Esophagus muscularis mucosa (tissue), 4 donors: ENCODE data around the gene CBFA2T3. TPM values are rescaled to one million over a fixed set of nuclear protein-coding genes. Genes with fewer than 3 reads are reported as not detected.

Experiments
- DNase-seq: peaks from one replicate; pipeline ENCODE4 v3.0.0-alpha.2; 2017; ENCODE audit errors: extremely low spot score
- H3K27ac ChIP-seq, 4 donors: fragments of 200-600 bp; sonication (generic); replicated peaks in 1 of 4; 1 replicate in 3 of 4; 2 replicates in 1 of 4; pipeline ENCODE4 v1.5.1; 2016 to 2019; ENCODE audit warnings: mild to moderate bottlenecking in 1 of 4
- H3K27me3 ChIP-seq, 4 donors: fragments of 200-600 bp; sonication (generic); one replicate each; pipeline versions ENCODE4 v1.5.1 to v1.6.0; 2016 to 2019
- H3K36me3 ChIP-seq, 4 donors: fragments of 200-600 bp; sonication (generic); one replicate each; pipeline ENCODE4 v1.5.1; 2016 to 2019
- H3K4me1 ChIP-seq, 4 donors: fragments of 200-600 bp; sonication (generic); one replicate each; pipeline ENCODE4 v1.5.1; 2016 to 2019
- H3K4me3 ChIP-seq, 4 donors: fragments of 200-600 bp; sonication (generic); 1 replicate in 2 of 4; 2 replicates in 2 of 4; pipeline ENCODE4 v1.5.1; 2016 to 2019; ENCODE audit warnings: mild to moderate bottlenecking in 4 of 4, moderate library complexity in 1 of 4
- H3K9me3 ChIP-seq, 4 donors: fragments of 200-600 bp; sonication (generic); 1 replicate in 3 of 4; 2 replicates in 1 of 4; pipeline ENCODE4 v1.5.1; 2016 to 2019
- EP300 ChIP-seq: sonication (generic); formaldehyde crosslinking; IDR thresholded peaks from one replicate; pipeline ENCODE4 v1.6.1; 2017; ENCODE audit warnings: antibody characterized with exemption
- POLR2A ChIP-seq: fragments of 450-650 bp; IDR thresholded peaks from one replicate; pipeline ENCODE4 v1.6.1; 2017; ENCODE audit warnings: antibody characterized with exemption, moderate library complexity, mild to moderate bottlenecking, low read depth
- POLR2AphosphoS5 ChIP-seq, 2 donors: sonication (generic); formaldehyde crosslinking; IDR thresholded peaks; one replicate each; pipeline ENCODE4 v1.6.1; 2017; ENCODE audit warnings: antibody characterized with exemption in 2 of 2
- WGBS: methylation state at CpG from one replicate; pipeline ENCODE4 v1.1.5; 2018; 5-methylcytosine and 5-hydroxymethylcytosine counted together
- intact Hi-C: fragments of 100-400 bp; cut with DNase I; formaldehyde crosslinking; loops from one replicate; pipeline ENCODE4 v1.15.1; 2023
- total RNA-seq, 4 donors: library from RNA; depleted of rRNA; stranded (reverse); fragments of >200 nt; gene quantifications; one replicate each; pipeline versions ENCODE4 v1.1.0 to v1.2.1, GENCODE V29; 2016
- TF ChIP-seq, protein P1 (sequence below), 3 experiments: fragments of 200-600 bp in 2 of 3; fragments of 450-650 bp in 1 of 3; sonication (generic) in 2 of 3; IDR thresholded peaks; one replicate each; pipeline ENCODE4 v1.5.1; 2017 to 2019; ENCODE audit warnings: antibody characterized with exemption in 3 of 3, mild to moderate bottlenecking in 2 of 3, moderate library complexity in 1 of 3

The CBFA2T3 gene
- total RNA-seq, 4 donors from 2014 or later, result 2.0 to 10.4 (median 3.5) TPM

DNA sequence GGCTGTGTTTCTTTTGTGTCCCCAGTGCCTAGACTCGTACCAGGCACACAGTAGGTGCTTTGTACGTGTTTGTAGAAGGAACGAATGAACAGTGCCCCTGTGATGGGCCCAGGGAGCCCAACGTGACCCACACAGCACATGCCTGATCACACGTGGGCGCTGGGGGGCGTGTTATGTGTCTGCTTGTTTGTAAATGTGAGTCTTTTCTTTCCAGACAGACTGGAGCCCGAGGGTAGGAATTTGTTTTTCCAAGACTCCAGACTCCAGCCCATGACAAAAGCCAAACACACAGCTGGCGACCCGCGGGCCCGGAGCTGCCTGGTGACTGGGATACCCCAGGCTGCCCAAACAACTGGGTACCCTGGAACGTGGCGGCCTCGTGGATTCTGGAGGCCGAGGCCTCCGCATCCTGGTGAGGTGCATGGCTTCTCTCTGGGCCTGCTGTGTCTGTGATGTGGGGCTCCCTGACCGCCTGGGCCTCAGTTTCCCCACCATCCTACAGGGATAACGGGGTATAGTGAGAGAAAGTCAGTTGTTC, 14.9 kb upstream of the CBFA2T3 start:
- H3K36me3 ChIP-seq, result no peaks in the 10 kb centered on the region
- 74% methylated on average over 17 of the region's 19 CpGs for WGBS
- peaks cover 0 to 87% (median 5%) of the 10 kb centered on the region in 4 donors for H3K27me3 ChIP-seq
- H3K27ac ChIP-seq, result no peak overlapping the region
- intact Hi-C loops, result no loop called here
- no peak for DNase-seq
- H3K9me3 ChIP-seq, result peaks cover 0 to 1% (median under 1%) of the 10 kb centered on the region in 4 donors
- TF ChIP-seq, protein P1, sequence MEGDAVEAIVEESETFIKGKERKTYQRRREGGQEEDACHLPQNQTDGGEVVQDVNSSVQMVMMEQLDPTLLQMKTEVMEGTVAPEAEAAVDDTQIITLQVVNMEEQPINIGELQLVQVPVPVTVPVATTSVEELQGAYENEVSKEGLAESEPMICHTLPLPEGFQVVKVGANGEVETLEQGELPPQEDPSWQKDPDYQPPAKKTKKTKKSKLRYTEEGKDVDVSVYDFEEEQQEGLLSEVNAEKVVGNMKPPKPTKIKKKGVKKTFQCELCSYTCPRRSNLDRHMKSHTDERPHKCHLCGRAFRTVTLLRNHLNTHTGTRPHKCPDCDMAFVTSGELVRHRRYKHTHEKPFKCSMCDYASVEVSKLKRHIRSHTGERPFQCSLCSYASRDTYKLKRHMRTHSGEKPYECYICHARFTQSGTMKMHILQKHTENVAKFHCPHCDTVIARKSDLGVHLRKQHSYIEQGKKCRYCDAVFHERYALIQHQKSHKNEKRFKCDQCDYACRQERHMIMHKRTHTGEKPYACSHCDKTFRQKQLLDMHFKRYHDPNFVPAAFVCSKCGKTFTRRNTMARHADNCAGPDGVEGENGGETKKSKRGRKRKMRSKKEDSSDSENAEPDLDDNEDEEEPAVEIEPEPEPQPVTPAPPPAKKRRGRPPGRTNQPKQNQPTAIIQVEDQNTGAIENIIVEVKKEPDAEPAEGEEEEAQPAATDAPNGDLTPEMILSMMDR (IDR thresholded peaks at IDR 0.05), result no peak
- TF ChIP-seq POLR2AphosphoS5 (IDR thresholded peaks at IDR 0.05), result no peak
- no peak overlapping the region for H3K4me3 ChIP-seq
- peaks cover 0 to 8% (median 3%) of the 10 kb centered on the region in 4 donors for H3K4me1 ChIP-seq

GRCh38 chr16:88989852-88990547, 13.0 kb upstream of the CBFA2T3 start:
- H3K9me3 ChIP-seq, result no peaks in the 10 kb centered on the region
- H3K27ac ChIP-seq, result no peak overlapping the region
- TF ChIP-seq POLR2A, result no peak
- no peak for TF ChIP-seq EP300
- TF ChIP-seq POLR2AphosphoS5 (IDR thresholded peaks at IDR 0.05), result no peak
- TF ChIP-seq, protein P1 (IDR thresholded peaks at IDR 0.05), result no peak
- peaks cover 0 to 8% (median 3%) of the 10 kb centered on the region in 4 donors for H3K4me1 ChIP-seq
- H3K36me3 ChIP-seq, result no peaks in the 10 kb centered on the region
- intact Hi-C loops, result no loop called here
- DNase-seq, result no peak
- WGBS, result 90% methylated on average over 18 of the region's 26 CpGs
- no peak overlapping the region for H3K4me3 ChIP-seq
- peaks cover 0 to 83% (median 5%) of the 10 kb centered on the region in 4 donors for H3K27me3 ChIP-seq

GRCh38 chr16:88988980-88989811, 12.2 kb upstream of the CBFA2T3 start:
- no peak for DNase-seq
- no peaks in the 10 kb centered on the region for H3K36me3 ChIP-seq
- TF ChIP-seq POLR2A (no peak), EP300 (no peak), POLR2AphosphoS5 (IDR thresholded peaks at IDR 0.05) (no peak)
- TF ChIP-seq, protein P1 (IDR thresholded peaks at IDR 0.05), result no peak
- intact Hi-C loops, result no loop called here
- H3K4me1 ChIP-seq, result peaks cover 0 to 8% (median 3%) of the 10 kb centered on the region in 4 donors
- H3K27me3 ChIP-seq, result peaks cover 0 to 82% (median 5%) of the 10 kb centered on the region in 4 donors
- H3K4me3 ChIP-seq, result no peak overlapping the region
- WGBS, result 70% methylated on average over 13 of the region's 44 CpGs
- no peaks in the 10 kb centered on the region for H3K9me3 ChIP-seq
- no peak overlapping the region for H3K27ac ChIP-seq

DNA sequence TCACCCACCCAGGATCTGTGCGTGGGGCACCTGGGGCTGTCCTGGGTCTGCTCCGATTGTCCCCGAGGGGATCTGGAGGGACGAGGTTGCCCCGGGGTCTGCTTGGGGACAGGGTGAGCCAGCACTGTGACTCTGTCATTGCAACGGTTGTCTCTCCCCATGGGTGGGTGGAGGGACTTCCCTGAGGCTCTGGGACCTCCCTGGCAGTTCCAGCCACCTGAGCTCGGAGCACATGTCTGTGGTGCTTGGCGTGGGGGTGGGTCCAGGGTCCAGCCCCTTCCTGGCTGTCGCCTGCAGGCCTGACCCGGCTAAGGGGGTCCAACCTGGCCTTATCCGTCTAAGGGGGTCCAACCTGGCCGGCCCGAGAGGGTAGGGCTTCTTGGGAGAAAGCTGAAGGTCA, 8.5 kb upstream of the CBFA2T3 start:
- H3K9me3 ChIP-seq, result no peaks in the 10 kb centered on the region
- TF ChIP-seq, protein P1 (IDR thresholded peaks at IDR 0.05), result no peak
- TF ChIP-seq POLR2AphosphoS5 (IDR thresholded peaks at IDR 0.05) (no peak), EP300 (no peak), POLR2A (no peak)
- DNase-seq, result no peak
- WGBS, result 64% methylated on average over 7 of the region's 13 CpGs
- peaks cover 0 to 77% (median 4%) of the 10 kb centered on the region in 4 donors for H3K27me3 ChIP-seq
- H3K27ac ChIP-seq, result no peak overlapping the region
- no peak overlapping the region for H3K4me3 ChIP-seq
- H3K4me1 ChIP-seq, result no peaks in the 10 kb centered on the region
- H3K36me3 ChIP-seq, result no peaks in the 10 kb centered on the region
- intact Hi-C loops, result no loop called here
